WERI-Rb-1 (cell line): ENCODE data around the gene CYB5D1.

Experiments
- DNase-seq: peaks from one replicate; pipeline ENCODE4 v3.0.0-alpha.2; 2020
- H3K27ac ChIP-seq: fragments of 250-450 bp; sonication (Bioruptor Pico); 2 replicates; pipeline ENCODE4 v1.5.1; 2020; ENCODE audit warnings: mild to moderate bottlenecking, moderate library complexity
- H3K27me3 ChIP-seq: fragments of 250-450 bp; sonication (Bioruptor Pico); 2 replicates; pipeline ENCODE4 v1.5.1; 2021; ENCODE audit warnings: mild to moderate bottlenecking, low read depth, moderate library complexity; ENCODE audit not compliant: insufficient read depth, severe bottlenecking
- H3K36me3 ChIP-seq: fragments of 250-450 bp; sonication (Bioruptor Pico); 2 replicates; pipeline ENCODE4 v1.5.1; 2020; ENCODE audit warnings: mild to moderate bottlenecking, moderate library complexity
- H3K4me3 ChIP-seq: 2 replicates; pipeline ENCODE4 v1.5.1; 2011; ENCODE audit warnings: low read depth, mild to moderate bottlenecking, control low read depth, low read length
- H3K9me3 ChIP-seq: fragments of 250-450 bp; sonication (Bioruptor Pico); 2 replicates; pipeline ENCODE4 v1.5.1; 2021; ENCODE audit warnings: mild to moderate bottlenecking, moderate library complexity; ENCODE audit not compliant: severe bottlenecking
- CTCF ChIP-seq: IDR thresholded peaks from 2 replicates; pipeline ENCODE4 v1.5.1; 2011; ENCODE audit warnings: low read depth, mild to moderate bottlenecking, control low read depth, inconsistent platforms, low read length

The CYB5D1 gene

GRCh38 chr17:7850701-7851437, 6.9 kb upstream of the CYB5D1 start:
- no peak overlapping the region for H3K4me3 ChIP-seq
- no peak for DNase-seq
- no peaks in the 10 kb centered on the region for H3K27me3 ChIP-seq
- H3K27ac ChIP-seq = 0 out of 2 replicates have a peak overlapping the region, but pooled peaks have one; percentile 19
- TF ChIP-seq CTCF = no peak
- H3K36me3 ChIP-seq = peaks cover 59% of the 10 kb centered on the region
- H3K9me3 ChIP-seq = no peaks in the 10 kb centered on the region

GRCh38 chr17:7851438-7852261, 6.2 kb upstream of the CYB5D1 start:
- H3K9me3 ChIP-seq = no peaks in the 10 kb centered on the region
- H3K4me3 ChIP-seq = no peak overlapping the region; the same call in 1 of the 2 replicates
- peak; percentile 91 for DNase-seq
- H3K27ac ChIP-seq = 0 out of 2 replicates have a peak overlapping the region, but pooled peaks have one; percentile 19
- TF ChIP-seq CTCF = peak; percentile 98
- no peaks in the 10 kb centered on the region for H3K27me3 ChIP-seq
- H3K36me3 ChIP-seq = peaks cover 57% of the 10 kb centered on the region

- H3K9me3 ChIP-seq = no peaks in the 10 kb centered on the region
Observed at GRCh38 chr17:7852262-7852670, 5.5 kb upstream of the CYB5D1 start.

GRCh38 chr17:7852919-7853690, 4.7 kb upstream of the CYB5D1 start:
- Histone ChIP-seq H3K27me3 (no peaks in the 10 kb centered on the region), H3K27ac (no peak overlapping the region), H3K36me3 (peaks cover 50% of the 10 kb centered on the region), H3K9me3 (no peaks in the 10 kb centered on the region), H3K4me3 (no peak overlapping the region)
- DNase-seq = no peak
- no peak for TF ChIP-seq CTCF

More at GRCh38 chr17:7852262-7852670, 5.5 kb upstream of the CYB5D1 start:
- TF ChIP-seq CTCF = no peak
- Histone ChIP-seq H3K36me3 (peaks cover 52% of the 10 kb centered on the region), H3K4me3 (no peak overlapping the region), H3K27me3 (no peaks in the 10 kb centered on the region), H3K27ac (no peak overlapping the region)
- DNase-seq = no peak

GRCh38 chr17:7853691-7854038, 4.1 kb upstream of the CYB5D1 start:
- no peaks in the 10 kb centered on the region for H3K9me3 ChIP-seq
- H3K4me3 ChIP-seq = no peak overlapping the region
- DNase-seq = no peak
- no peak overlapping the region for H3K27ac ChIP-seq
- peaks cover 48% of the 10 kb centered on the region for H3K36me3 ChIP-seq
- H3K27me3 ChIP-seq = no peaks in the 10 kb centered on the region
- no peak for TF ChIP-seq CTCF
